ENCODE measurements around the gene GALNT2.

Gene GALNT2

DNA sequence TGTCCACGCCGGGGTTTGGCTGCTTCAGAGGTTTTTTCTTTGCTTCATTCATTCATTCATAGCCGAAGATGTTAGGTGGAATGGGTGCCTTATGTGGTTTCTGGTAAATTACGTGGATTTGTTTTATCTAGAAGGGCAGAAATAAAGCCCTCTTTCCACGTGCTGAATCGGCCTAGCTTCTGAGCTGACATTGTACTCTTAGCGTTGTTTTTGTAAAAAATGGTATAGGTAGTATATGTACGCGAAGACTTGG lies 1.5 kb downstream of the GALNT2 start:
- H3K36me3 ChIP-seq (ENCODE audit: control insufficient read depth, insufficient read depth, low read length) = no peaks in the 10 kb centered on the region
- H3K79me2 ChIP-seq = peaks cover 34% of the 10 kb centered on the region
- no peak overlapping the region for H2AFZ ChIP-seq
- H3K4me2 ChIP-seq (ENCODE audit: low read length) = peak overlapping the region; percentile 97
- H3K4me1 ChIP-seq = peaks cover 4% of the 10 kb centered on the region
- H3K27ac ChIP-seq = peak overlapping the region; percentile 44
- H3K9me3 ChIP-seq (ENCODE audit: control insufficient read depth, low read length) = no peaks in the 10 kb centered on the region
- no peaks in the 10 kb centered on the region for H3K27me3 ChIP-seq (ENCODE audit: control insufficient read depth, insufficient read depth, low read length)
- no peak overlapping the region for H3K9ac ChIP-seq
- TF ChIP-seq, protein P1, sequence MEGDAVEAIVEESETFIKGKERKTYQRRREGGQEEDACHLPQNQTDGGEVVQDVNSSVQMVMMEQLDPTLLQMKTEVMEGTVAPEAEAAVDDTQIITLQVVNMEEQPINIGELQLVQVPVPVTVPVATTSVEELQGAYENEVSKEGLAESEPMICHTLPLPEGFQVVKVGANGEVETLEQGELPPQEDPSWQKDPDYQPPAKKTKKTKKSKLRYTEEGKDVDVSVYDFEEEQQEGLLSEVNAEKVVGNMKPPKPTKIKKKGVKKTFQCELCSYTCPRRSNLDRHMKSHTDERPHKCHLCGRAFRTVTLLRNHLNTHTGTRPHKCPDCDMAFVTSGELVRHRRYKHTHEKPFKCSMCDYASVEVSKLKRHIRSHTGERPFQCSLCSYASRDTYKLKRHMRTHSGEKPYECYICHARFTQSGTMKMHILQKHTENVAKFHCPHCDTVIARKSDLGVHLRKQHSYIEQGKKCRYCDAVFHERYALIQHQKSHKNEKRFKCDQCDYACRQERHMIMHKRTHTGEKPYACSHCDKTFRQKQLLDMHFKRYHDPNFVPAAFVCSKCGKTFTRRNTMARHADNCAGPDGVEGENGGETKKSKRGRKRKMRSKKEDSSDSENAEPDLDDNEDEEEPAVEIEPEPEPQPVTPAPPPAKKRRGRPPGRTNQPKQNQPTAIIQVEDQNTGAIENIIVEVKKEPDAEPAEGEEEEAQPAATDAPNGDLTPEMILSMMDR (IDR thresholded peaks at IDR 0.05) = no peak
- peak overlapping the region; percentile 65 for H3K4me3 ChIP-seq (ENCODE audit: low read depth, low read length)

GRCh38 chr1:230068952-230069684 lies 2.1 kb downstream of the GALNT2 start:
- Histone ChIP-seq H3K9me3 (ENCODE audit: control insufficient read depth, low read length) (no peaks in the 10 kb centered on the region), H3K4me1 (peaks cover 4% of the 10 kb centered on the region), H3K4me2 (ENCODE audit: low read length) (no peak overlapping the region), H3K4me3 (ENCODE audit: low read depth, low read length) (no peak overlapping the region), H2AFZ (no peak overlapping the region), H3K27me3 (ENCODE audit: control insufficient read depth, insufficient read depth, low read length) (no peaks in the 10 kb centered on the region), H3K27ac (no peak overlapping the region), H3K9ac (no peak overlapping the region), H3K36me3 (ENCODE audit: control insufficient read depth, insufficient read depth, low read length) (no peaks in the 10 kb centered on the region), H3K79me2 (peaks cover 39% of the 10 kb centered on the region)
- TF ChIP-seq, protein P1 (IDR thresholded peaks at IDR 0.05) = no peak

GRCh38 chr1:230069796-230070195 lies 2.8 kb downstream of the GALNT2 start:
- no peak overlapping the region for H3K4me3 ChIP-seq (ENCODE audit: low read depth, low read length)
- H3K27ac ChIP-seq = no peak overlapping the region

DNA sequence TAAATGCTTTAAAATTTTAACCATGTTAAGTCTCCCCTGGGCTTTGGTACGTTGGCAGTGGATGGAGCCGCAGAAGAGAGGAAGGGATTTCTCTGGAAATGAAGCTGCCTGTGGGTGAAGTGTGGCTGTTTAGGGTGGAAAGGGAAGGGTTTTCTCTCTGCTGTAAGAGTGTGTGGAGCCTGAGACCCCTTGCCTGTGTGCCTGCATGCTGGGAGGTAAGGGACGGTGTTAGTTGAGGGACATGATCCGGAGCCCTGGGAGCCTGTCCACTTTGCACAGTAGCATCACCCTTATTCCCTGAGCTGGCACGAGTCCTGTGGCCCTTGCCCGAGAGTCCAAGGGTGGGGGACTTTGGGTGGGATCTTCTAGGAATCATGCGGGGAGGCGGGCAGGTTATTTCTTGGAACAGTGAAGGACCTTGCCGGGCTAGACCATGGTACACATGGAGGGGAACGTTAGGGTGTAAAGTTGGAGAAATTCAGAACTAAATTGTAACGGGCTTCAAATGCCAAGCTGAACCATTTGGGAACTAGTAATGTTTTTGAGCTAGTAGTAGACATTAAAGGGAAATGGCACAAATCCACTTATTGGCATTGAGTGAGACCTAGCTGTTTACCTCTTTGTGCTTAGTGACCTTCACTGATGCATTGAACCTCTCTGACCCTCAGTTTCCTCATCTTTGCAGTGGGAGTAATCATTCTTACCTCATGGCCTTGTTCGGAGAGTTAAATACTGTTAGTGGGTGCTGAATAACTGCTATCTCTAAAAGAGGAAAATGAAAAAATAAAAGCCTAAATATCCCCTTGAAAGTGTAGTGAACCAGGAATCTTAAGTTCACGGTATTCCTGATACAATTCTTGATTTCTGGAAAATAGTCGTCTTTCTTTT lies 3.5 kb downstream of the GALNT2 start:
- TF ChIP-seq, protein P1 (IDR thresholded peaks at IDR 0.05) = no peak
- Histone ChIP-seq H3K4me2 (ENCODE audit: low read length) (no peak overlapping the region), H3K79me2 (peaks cover 45% of the 10 kb centered on the region), H2AFZ (no peak overlapping the region), H3K27me3 (ENCODE audit: control insufficient read depth, insufficient read depth, low read length) (no peaks in the 10 kb centered on the region), H3K9me3 (ENCODE audit: control insufficient read depth, low read length) (no peaks in the 10 kb centered on the region), H3K4me1 (peaks cover 4% of the 10 kb centered on the region), H3K4me3 (ENCODE audit: low read depth, low read length) (no peak overlapping the region), H3K9ac (no peak overlapping the region), H3K36me3 (ENCODE audit: control insufficient read depth, insufficient read depth, low read length) (no peaks in the 10 kb centered on the region), H3K27ac (no peak overlapping the region)

More at GRCh38 chr1:230069796-230070195, 2.8 kb downstream of the GALNT2 start:
- peaks cover 4% of the 10 kb centered on the region for H3K4me1 ChIP-seq
- no peak overlapping the region for H2AFZ ChIP-seq
- no peak overlapping the region for H3K9ac ChIP-seq
- H3K4me2 ChIP-seq (ENCODE audit: low read length) = no peak overlapping the region
- no peaks in the 10 kb centered on the region for H3K27me3 ChIP-seq (ENCODE audit: control insufficient read depth, insufficient read depth, low read length)
- TF ChIP-seq, protein P1 (IDR thresholded peaks at IDR 0.05) = no peak
- H3K79me2 ChIP-seq = peaks cover 40% of the 10 kb centered on the region
- no peaks in the 10 kb centered on the region for H3K9me3 ChIP-seq (ENCODE audit: control insufficient read depth, low read length)
- H3K36me3 ChIP-seq (ENCODE audit: control insufficient read depth, insufficient read depth, low read length) = no peaks in the 10 kb centered on the region

All from parathyroid adenoma (tissue), 2 donors.